ENCODE results near the gene SCG3. TPM values are rescaled to one million over a fixed set of nuclear protein-coding genes. Genes with fewer than 3 reads are reported as not detected.

The SCG3 gene
- polyA plus RNA-seq, 3 donors: 0.06 to 0.16 TPM; not detected in 1

DNA sequence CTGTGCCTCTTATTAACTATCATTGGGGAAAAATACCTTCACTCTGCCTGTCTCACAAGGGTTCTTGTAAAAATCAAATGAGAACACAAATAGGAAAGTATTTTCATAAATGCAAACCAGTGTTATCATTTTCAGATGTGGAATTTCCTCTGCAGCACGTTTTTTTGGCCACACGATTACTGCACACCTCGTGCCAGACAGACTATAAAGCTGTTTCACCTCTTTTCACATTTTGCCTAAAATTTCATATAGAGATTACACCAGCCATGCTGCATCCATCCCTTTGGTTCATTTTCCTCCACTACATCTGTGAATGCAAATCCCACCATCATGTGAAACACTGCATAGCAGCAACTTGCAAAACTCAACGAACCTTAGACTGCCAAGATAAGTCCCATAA lies 68.9 kb downstream of the SCG3 start:
- no peak for DNase-seq (ENCODE audit: extremely low read depth in 1 of 11, low read depth in 9 of 11, low spot score in 4 of 11)

DNA sequence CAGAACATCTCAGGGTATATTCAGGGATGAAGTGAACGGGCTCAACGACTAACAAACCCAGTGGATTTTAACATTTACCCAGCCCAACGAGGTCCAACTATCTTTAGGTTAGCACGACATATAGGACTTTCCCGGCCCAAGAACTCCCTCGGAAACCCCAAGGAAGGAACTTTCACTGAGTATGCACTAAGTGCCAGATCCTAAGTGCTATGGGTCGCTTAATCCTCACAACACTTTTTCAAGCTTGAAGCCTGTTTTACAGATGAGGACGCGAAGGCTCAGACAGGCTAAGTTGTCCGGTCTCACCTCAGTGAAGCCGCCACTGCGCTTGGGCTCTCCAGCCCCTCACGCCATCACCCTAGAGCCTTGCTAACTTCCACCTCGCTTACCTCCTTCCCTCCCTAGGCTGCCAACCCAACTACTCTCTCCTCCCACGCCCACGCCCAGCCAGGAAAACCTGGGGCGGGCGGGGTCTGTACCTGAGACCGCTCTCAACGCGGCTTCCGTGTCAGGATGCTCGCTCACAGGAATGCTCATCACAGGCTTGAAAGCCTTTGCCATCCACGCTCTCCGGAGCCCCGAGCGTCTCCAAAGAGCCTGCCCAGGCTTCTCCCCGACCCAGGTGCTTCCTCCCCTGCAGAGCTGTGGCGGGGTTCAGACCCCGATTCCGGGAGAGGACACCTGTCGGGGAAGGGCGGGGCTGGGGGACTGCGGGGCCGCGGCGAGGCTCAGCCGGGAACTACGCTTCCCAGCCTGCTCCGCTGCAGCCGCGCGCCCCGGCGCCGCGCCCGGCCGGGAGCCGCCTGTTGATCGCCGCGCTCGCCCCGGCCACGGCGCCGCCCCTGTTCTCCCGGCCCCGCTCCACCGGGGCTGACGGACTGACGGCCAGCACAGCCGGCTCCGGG lies 69.7 kb downstream of the SCG3 start, which contains the start of gene TMOD2:
TSS of gene TMOD2 (plus strand) at position 806 of the 905 bp plus-strand sequence. CDS start 14,845 bp downstream, outside the sequence.
- peak in 1 of 11 donors; percentile 14 for DNase-seq (ENCODE audit: extremely low read depth in 1 of 11, low read depth in 9 of 11, low spot score in 4 of 11)

DNA sequence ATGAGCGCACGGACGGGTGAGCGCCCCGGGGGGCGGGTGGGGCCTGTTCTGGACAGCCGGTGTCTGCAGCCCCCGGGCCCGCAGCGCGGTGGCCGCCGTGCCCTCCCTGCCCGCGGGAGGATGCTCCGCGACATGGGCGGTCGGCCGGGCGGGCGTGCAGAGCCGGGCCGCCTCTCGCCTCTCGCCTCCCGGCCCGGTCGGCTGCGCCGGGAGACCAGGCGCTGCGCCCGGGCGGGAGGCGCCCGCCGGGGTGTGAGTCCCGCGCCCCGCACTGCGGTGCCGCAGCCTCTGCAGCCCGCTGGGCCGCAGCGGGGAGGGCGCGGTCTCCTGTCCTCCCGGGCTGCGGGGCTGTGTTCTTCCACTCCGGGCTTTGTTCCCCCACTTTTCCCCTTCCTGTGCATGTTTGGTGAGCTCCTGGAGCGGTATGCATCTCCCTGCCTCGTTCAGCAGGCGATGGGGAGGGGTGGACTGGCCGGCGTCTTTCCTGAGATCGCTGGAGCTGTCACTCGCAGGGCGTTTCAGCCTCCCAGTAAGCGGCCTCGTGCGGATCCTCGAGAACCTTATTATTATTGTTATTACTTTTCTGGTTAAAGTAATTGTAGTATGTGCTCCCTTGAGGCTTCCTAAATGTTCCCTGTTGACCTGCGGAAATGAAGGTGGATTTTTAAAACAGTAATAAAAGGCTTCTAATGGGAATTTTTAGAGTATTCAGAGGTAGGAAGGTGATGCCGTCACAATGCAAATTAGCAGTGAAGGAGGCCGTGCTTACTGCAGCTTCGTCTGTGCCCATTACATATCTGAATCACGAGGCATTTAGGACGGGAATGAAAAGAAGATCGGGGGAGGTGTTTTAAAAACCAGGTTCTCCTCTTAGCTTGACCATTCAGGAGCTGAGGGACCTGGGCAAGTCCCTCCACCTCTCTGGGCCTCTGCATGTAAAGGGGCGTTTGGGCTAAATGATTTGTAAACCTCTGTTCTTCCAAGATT lies 70.7 kb downstream of the SCG3 start:
- peak in 1 of 11 donors; percentile 21 for DNase-seq (ENCODE audit: extremely low read depth in 1 of 11, low read depth in 9 of 11, low spot score in 4 of 11)

DNA sequence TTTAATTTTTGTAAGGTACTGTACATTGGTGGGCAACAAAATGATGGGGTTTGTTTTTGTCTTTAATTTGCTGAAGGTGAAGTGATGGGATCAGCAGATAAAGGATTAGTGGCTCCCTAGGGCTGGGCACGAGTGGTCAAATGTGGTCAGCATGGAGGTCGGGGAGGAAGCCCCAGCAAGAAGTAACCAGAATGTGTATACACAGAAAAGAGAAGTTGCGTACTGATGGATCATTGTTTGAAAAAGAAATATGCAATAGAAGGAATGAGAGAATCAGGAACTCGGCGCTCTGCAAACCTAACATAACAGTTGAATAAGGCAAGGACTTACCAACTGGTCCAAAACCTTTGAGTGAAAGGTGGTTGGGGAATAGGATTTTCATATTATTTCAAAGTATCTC lies 71.6 kb downstream of the SCG3 start:
- no peak for DNase-seq (ENCODE audit: extremely low read depth in 1 of 11, low read depth in 9 of 11, low spot score in 4 of 11)

DNA sequence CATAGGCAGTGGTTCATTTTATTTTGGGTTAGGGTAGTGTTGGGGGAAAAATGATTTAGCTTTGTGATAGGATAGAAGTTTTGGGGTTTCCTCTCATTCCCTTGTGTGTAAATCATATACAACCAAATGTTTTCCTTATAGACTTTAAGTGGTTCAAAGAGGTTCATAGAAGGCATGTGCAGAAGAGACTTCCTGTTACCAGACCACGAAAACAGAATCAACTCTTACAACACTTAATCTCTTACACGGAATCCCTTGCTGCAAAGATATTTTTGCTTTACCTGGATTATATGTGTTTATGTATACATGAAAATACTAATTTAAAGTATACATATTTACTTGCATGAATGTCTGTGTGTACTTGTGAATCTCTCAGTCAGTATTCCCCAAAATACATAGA lies 73.0 kb downstream of the SCG3 start:
- no peak for DNase-seq (ENCODE audit: extremely low read depth in 1 of 11, low read depth in 9 of 11, low spot score in 4 of 11)

DNA sequence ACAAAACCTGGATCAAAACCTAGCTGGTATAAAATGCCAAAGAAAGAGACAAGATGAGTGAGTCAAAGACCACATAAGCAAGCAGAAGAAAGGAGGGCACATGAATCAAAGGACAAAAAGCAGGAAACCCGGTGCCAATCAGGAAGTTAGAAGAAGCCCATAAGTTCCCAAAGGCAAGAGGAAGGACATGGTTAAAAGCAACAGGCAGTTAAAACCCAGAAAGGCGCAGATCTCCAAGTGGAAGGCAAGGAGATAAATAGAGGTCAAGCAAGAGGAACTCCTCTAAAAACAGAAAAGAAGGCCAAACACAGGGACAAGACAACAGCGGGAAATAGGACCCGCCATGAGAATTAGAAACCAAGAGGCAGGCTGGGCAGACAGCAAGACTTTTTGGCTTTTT lies 74.5 kb downstream of the SCG3 start:
- no peak for DNase-seq (ENCODE audit: extremely low read depth in 1 of 11, low read depth in 9 of 11, low spot score in 4 of 11)

DNA sequence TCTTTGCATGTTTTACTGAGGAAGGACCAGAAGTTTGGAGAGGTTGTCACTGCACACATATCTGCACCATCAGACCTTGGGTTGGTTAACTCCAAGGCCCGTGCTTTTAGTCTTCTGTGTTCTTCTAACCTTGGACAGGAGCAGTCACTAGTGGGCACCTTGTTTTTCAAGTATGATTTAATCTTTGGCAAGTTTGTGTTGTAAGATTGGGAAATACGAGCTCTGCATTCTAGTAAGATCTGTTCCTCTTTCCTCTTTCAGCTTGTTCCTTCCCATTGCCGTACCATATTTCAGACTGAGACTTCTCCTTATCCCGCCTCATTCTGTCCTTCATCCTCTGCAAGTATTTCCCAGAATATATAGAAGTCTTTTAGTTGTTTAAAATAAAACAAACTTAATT lies 75.2 kb downstream of the SCG3 start:
- DNase-seq (ENCODE audit: extremely low read depth in 1 of 11, low read depth in 9 of 11, low spot score in 4 of 11): no peak

DNA sequence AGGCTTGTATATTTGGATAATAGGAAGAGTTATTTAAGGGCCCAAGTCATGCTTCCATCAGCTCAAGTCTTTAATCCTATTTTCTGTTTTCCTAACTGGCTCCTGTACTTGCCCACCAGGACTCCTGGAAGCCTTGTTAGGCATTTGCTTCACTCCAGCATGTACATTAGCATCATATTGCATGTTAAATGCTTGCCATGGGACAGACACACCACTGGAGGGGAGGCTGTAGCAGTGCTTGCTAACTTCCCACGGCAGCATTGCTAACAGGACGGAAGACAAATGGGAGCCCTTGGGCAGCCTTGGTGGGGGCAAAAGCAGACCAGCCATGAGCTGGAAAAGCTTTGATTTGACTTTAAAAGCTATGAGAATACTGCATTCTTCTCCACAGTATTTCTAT lies 76.1 kb downstream of the SCG3 start:
- no peak for DNase-seq (ENCODE audit: extremely low read depth in 1 of 11, low read depth in 9 of 11, low spot score in 4 of 11)

DNA sequence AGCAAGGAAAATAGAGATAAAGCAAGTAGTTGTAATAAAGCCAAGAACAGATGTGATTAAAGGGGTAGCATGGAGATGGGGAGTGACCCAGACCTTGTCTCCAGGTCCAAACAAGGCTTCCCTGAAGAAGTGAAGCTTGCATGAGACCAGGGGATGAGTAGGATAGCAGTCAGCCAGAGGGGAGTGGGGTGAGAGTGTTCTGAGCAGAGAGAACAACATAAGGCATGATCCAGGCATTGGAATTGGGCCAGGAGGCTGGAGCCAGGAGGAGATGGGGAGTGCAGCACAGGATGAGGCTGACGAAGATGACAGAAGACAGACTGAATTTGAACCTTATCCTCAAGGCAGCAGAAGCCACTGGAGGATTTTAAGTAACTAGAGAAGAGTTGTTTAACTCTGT lies 77.3 kb downstream of the SCG3 start:
- no peak for DNase-seq (ENCODE audit: extremely low read depth in 1 of 11, low read depth in 9 of 11, low spot score in 4 of 11)

DNA sequence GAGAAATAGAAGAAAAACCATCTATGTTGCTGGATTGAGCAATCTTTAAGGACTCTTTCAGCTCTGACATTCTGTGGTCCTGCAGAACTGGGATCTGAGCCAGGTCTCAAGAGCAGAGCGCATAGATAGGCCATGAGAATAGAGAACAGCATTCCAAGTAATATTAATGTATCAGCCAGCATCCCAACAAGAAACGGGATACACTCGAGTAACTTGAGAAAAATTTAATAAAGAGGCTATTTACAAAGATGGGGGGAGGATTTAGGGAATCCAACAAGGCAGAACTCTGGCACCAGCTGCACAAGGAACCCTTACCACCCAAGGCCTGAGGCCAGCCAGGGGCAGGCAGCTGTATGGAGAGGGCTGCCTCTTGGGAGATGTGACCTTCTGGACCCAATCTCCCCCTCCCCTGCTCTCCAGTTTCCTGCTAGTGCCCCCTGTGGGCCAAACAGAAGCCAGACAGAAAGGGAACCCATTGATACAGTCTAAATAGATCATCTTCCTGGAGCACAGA lies 78.3 kb downstream of the SCG3 start:
- DNase-seq (ENCODE audit: extremely low read depth in 1 of 11, low read depth in 9 of 11, low spot score in 4 of 11): no peak

DNA sequence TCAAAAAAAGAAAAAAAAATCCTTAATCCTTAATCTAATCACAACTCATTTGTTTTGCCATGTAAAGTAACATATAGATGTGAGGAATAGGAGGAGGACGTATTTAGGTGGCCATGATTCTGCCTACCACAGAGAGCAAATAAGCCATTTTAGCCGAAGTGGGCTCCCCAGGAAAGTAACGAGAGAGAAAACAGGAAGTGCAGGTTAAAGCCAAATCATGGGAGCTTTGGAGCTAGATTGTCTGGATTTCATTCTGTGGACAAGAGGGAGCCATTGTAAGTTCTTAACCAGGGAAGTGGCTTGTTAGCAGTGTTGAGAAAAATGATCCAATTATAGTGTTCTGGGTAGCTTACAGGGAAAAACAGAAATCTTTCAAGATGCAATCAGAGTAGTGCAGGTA lies 79.5 kb downstream of the SCG3 start:
- DNase-seq (ENCODE audit: extremely low read depth in 1 of 11, low read depth in 9 of 11, low spot score in 4 of 11): no peak

DNA sequence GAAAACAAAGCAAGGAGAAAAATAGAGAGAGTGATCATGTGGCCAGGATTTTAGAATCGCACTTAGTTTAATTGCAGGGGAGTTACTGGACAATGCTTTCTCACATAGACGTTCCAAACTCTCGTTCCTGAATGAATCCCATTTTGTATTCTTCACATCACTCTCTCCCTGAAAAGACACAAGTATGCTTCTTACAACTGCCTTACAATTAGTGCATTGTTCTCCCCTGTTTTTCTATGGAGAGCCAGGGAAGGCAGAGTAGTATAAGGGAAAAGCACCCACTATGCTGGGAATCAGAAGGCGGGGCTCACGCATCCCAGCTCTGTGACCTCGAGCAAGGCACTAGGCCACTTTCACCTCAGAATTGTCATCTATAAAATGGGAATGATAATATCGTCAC lies 84.4 kb downstream of the SCG3 start:
- DNase-seq (ENCODE audit: extremely low read depth in 1 of 11, low read depth in 9 of 11, low spot score in 4 of 11): no peak

DNA sequence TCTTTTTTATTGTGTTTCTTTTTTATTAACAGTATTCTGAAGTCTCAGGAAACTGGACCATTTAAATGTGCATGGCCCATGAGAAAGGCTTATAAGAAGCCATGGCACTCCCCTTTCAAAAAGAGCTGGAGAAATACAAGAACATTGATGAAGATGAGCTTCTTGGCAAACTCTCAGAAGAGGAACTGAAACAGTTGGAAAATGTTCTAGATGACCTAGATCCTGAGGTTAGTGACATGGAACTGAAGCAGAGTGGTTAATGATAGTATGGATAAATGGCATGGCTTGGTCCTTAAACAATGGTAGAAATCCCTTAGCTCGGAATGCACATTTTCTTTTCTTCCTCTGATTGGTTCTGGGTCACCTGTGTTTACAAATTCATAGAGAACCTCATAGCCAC lies 85.0 kb downstream of the SCG3 start:
- no peak for DNase-seq (ENCODE audit: extremely low read depth in 1 of 11, low read depth in 9 of 11, low spot score in 4 of 11)

DNA sequence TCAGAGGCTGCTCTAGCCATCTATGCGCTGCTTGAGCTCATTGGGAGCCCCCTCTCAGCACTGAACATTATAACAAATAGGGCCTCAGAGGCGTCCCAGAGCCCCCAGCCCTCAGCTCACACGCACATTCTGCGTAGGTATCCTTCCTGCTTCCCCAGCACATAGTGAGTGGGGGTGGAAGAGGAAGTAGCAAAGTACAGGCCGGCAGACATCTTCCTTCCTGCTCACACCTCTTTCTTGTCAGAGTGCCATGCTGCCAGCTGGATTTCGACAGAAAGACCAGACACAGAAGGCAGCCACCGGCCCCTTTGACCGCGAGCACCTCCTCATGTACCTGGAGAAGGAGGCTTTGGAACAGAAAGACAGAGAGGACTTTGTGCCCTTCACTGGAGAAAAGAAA lies 86.7 kb downstream of the SCG3 start:
- no peak for DNase-seq (ENCODE audit: extremely low read depth in 1 of 11, low read depth in 9 of 11, low spot score in 4 of 11)

Other genes starting within 250 kb of the SCG3 start
- gene DMXL2, start 58.7 kb upstream of the SCG3 start, polyA plus RNA-seq (ENCODE audit: insufficient read length in 3 of 3): 10 to 100 TPM; 52.9 to 91.9 (median 62.2) TPM
- gene LYSMD2, start 56.2 kb downstream of the SCG3 start, polyA plus RNA-seq (ENCODE audit: insufficient read length in 3 of 3): 1 to 10 TPM; 3.6 to 4.3 (median 3.7) TPM
- gene TMOD2, start 70.1 kb downstream of the SCG3 start, polyA plus RNA-seq (ENCODE audit: insufficient read length in 3 of 3): 1 to 10 TPM; 4.6 to 4.9 (median 4.9) TPM
- gene TMOD3, start 148.2 kb downstream of the SCG3 start, polyA plus RNA-seq (ENCODE audit: insufficient read length in 3 of 3): 10 to 100 TPM; 48.3 to 55.3 (median 51.6) TPM